HCT116 (cell line): Measurements from ENCODE around the gene PLD1. TPM values are rescaled to one million over a fixed set of nuclear protein-coding genes. Genes with fewer than 3 reads are reported as not detected.

Experiments
- ATAC-seq: fragments of 200-7000 bp; cut with Tn5 transposase; 2 replicates; pipeline ENCODE4 v1.9.1; 2020; ENCODE audit warnings: mild to moderate bottlenecking, moderate library complexity
- BruUV-seq: library from RNA; stranded (reverse); fragments of 400-500 nt; replicated peaks from 2 replicates; lab custom pipeline; 2021; lab: Mats Ljungman, UMichigan
- CTCF ChIA-PET: fragments of 300-600 bp; sonication (Branson Sonifier 250); formaldehyde crosslinking; loops from one replicate; lab custom pipeline; 2021; ENCODE audit warnings: antibody characterized with exemption; lab: Charles Lee
- POLR2A ChIA-PET: fragments of 300-600, 350-600 bp; sonication (Branson Sonifier 250); formaldehyde crosslinking; loops from one replicate; lab custom pipeline; 2021; ENCODE audit warnings: antibody characterized with exemption; lab: Charles Lee
- RAD21 ChIA-PET, 2 experiments: fragments of 300-600 bp; sonication (Branson Sonifier 250); formaldehyde crosslinking; loops; one replicate each; lab custom pipeline; 2023; ENCODE audit warnings: low total read pairs in 2 of 2; ENCODE audit not compliant: uncharacterized antibody in 2 of 2, unreplicated experiment in 2 of 2, low non-redundant PET in 1 of 2; lab: Charles Lee
- DNase-seq: peaks from one replicate; pipeline ENCODE4 v3.0.0-alpha.2; 2010; ENCODE audit warnings: low read depth, low spot score
- H2AFZ ChIP-seq: fragments of 200-600 bp; shearing (Covaris generic), sonication (generic); 2 replicates; pipeline ENCODE4 v1.6.1; 2017; ENCODE audit warnings: low read depth, mixed run types, mixed read lengths, antibody characterized with exemption, low read length; ENCODE audit not compliant: poor library complexity, severe bottlenecking
- H3K27ac ChIP-seq: 2 replicates; pipeline ENCODE4 v1.5.1; 2012; ENCODE audit warnings: low read depth, low read length
- H3K27me3 ChIP-seq: fragments of 200-600 bp; sonication (generic); 2 replicates; pipeline ENCODE4 v1.6.1; 2016; ENCODE audit warnings: mixed run types, low read length, mixed read lengths; ENCODE audit not compliant: insufficient read depth
- H3K36me3 ChIP-seq, 2 experiments: fragments of 200-500 bp in 1 of 2; fragments of 200-600 bp in 1 of 2; sonication (Bioruptor generic) in 1 of 2; sonication (generic) in 1 of 2; 2 replicates each; pipeline versions ENCODE4 v1.5.1 to v1.6.1; 2014 to 2016; ENCODE audit warnings: low read length in 2 of 2, inconsistent platforms in 1 of 2, mixed read lengths in 1 of 2, mixed run types in 1 of 2; ENCODE audit not compliant: insufficient read depth in 2 of 2, control insufficient read depth in 1 of 2
- H3K4me1 ChIP-seq, 2 experiments: fragments of 200-600 bp in 1 of 2; sonication (generic) in 1 of 2; 2 replicates each; pipeline versions ENCODE4 v1.5.1 to v1.6.1; 2012 to 2017; ENCODE audit warnings: low read length in 2 of 2, inconsistent platforms in 1 of 2, mild to moderate bottlenecking in 1 of 2, mixed read lengths in 1 of 2, mixed run types in 1 of 2, moderate library complexity in 1 of 2; ENCODE audit not compliant: insufficient read depth in 2 of 2, control insufficient read depth in 1 of 2
- H3K4me2 ChIP-seq: fragments of 200-600 bp; sonication (generic); 2 replicates; pipeline ENCODE4 v1.6.1; 2017; ENCODE audit warnings: mixed run types, low read length, mixed read lengths
- H3K4me3 ChIP-seq, 2 experiments: fragments of 200-600 bp in 1 of 2; sonication (generic) in 1 of 2; replicated peaks in 1 of 2; 2 replicates each; pipeline ENCODE4 v1.5.1; 2011 to 2016; ENCODE audit warnings: low read length in 2 of 2, control low read depth in 1 of 2, low read depth in 1 of 2, mild to moderate bottlenecking in 1 of 2, mixed read lengths in 1 of 2, mixed run types in 1 of 2
- H3K79me2 ChIP-seq: fragments of 200-600 bp; sonication (generic); 2 replicates; pipeline ENCODE4 v1.6.1; 2017; ENCODE audit warnings: mild to moderate bottlenecking, mixed run types, low read length, moderate library complexity, mixed read lengths; ENCODE audit not compliant: insufficient read depth
- H3K9ac ChIP-seq: fragments of 200-600 bp; sonication (generic); 2 replicates; pipeline ENCODE4 v1.6.1; 2016; ENCODE audit warnings: low read length, mixed read lengths
- H3K9me2 ChIP-seq: fragments of 200-600 bp; sonication (generic), shearing (Covaris generic); 2 replicates; pipeline ENCODE4 v1.6.1; 2017; ENCODE audit warnings: mixed run types, mild to moderate bottlenecking, moderate library complexity; ENCODE audit not compliant: insufficient read depth
- H3K9me3 ChIP-seq, 2 experiments: fragments of 200-500 bp in 1 of 2; fragments of 200-600 bp in 1 of 2; sonication (Bioruptor generic) in 1 of 2; sonication (generic) in 1 of 2; 2 replicates each; pipeline ENCODE4 v1.6.1; 2014 to 2017; ENCODE audit warnings: low read length in 2 of 2, mixed read lengths in 2 of 2, inconsistent platforms in 1 of 2, low read depth in 1 of 2, mild to moderate bottlenecking in 1 of 2, mixed run types in 1 of 2, moderate library complexity in 1 of 2; ENCODE audit not compliant: control insufficient read depth in 1 of 2, insufficient read depth in 1 of 2
- H4K20me1 ChIP-seq: fragments of 200-600 bp; sonication (generic), shearing (Covaris generic); 2 replicates; pipeline ENCODE4 v1.6.1; 2017; ENCODE audit warnings: mixed run types, mild to moderate bottlenecking, moderate library complexity; ENCODE audit not compliant: insufficient read depth
- CBX3 ChIP-seq: IDR thresholded peaks from 2 replicates; pipeline ENCODE4 v1.6.1; 2012; ENCODE audit warnings: low read depth
- EGR1 ChIP-seq: IDR thresholded peaks from 2 replicates; pipeline ENCODE4 v1.6.1; 2012; ENCODE audit warnings: low read depth
- ELF1 ChIP-seq: IDR thresholded peaks from 2 replicates; pipeline ENCODE4 v1.6.1; 2012; ENCODE audit warnings: low read depth, borderline replicate concordance
- EZH2 ChIP-seq: fragments of 200-600 bp; sonication (generic); IDR thresholded peaks from 2 replicates; pipeline ENCODE4 v1.6.1; 2017; ENCODE audit warnings: antibody characterized with exemption, mixed run types
- JUND ChIP-seq: IDR thresholded peaks from 2 replicates; pipeline ENCODE4 v1.6.1; 2012
- POLR2A ChIP-seq: IDR thresholded peaks from 2 replicates; pipeline ENCODE4 v1.7.0; 2011; ENCODE audit warnings: borderline replicate concordance; ENCODE audit not compliant: insufficient read depth, insufficient read length; ENCODE audit errors: extremely low read depth
- RAD21 ChIP-seq: IDR thresholded peaks from 2 replicates; pipeline ENCODE4 v1.6.1; 2012; ENCODE audit warnings: low read depth, mild to moderate bottlenecking
- SIN3A ChIP-seq: IDR thresholded peaks from 2 replicates; pipeline ENCODE4 v1.6.1; 2012; ENCODE audit warnings: low read depth
- SRF ChIP-seq: IDR thresholded peaks from 2 replicates; pipeline ENCODE4 v1.6.1; 2012; ENCODE audit warnings: low read depth
- YY1 ChIP-seq: IDR thresholded peaks from 2 replicates; pipeline ENCODE4 v1.6.1; 2011; ENCODE audit warnings: low read length, low read depth, moderate library complexity, mild to moderate bottlenecking; ENCODE audit not compliant: insufficient replicate concordance; ENCODE audit errors: extremely low read depth
- intact Hi-C: fragments of 100-400 bp; cut with micrococcal nuclease; formaldehyde crosslinking; loops from 2 replicates; pipeline ENCODE4 v1.10.0; 2022
- total RNA-seq: library from RNA; stranded (reverse); gene quantifications from one replicate; pipeline ENCODE4 v1.2.1, GENCODE V29; 2021; ENCODE audit not compliant: unreplicated experiment
- TF ChIP-seq, protein P1 (sequence below): IDR thresholded peaks from 2 replicates; pipeline ENCODE4 v1.6.1; 2012
- TF ChIP-seq, protein P2 (sequence below), 3 experiments: fragments of 200-600 bp in 1 of 3; sonication (generic) in 1 of 3; IDR thresholded peaks in 2 of 3; conservative IDR thresholded peaks in 1 of 3; 2 replicates each; pipeline ENCODE4 v1.5.1; 2012 to 2017; ENCODE audit warnings: low read depth in 2 of 3, low read length in 2 of 3, antibody characterized with exemption in 1 of 3, borderline replicate concordance in 1 of 3, control low read depth in 1 of 3, mild to moderate bottlenecking in 1 of 3, mixed read lengths in 1 of 3, mixed run types in 1 of 3, moderate library complexity in 1 of 3; ENCODE audit not compliant: insufficient read depth in 1 of 3

PLD1 gene
- total RNA-seq, 1 experiment from 2014 or later, result 8.4 TPM

DNA sequence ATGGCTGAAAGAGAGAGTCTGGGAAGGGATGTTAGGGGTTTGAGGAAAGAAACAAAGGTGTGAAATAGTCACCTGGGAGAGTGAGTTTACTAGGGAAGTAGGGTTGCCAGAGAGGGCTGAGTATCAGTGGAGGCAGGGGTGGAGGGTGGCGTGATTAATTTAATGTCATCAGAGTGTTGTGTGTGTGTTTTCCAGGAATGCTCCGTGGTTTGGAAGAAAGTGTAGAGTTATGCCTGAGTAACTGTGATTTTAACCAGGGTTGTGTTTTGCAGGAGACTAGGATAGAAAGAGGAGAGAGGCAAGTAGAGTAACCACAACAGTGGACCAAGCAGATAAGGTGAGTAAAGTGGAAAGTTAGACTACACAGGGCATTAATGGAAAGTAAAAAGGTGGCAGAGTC lies 27.2 kb downstream of the PLD1 start:
- no peak overlapping the region for H3K27ac ChIP-seq
- H3K4me3 ChIP-seq, result no peak overlapping the region
- ChIA-PET POLR2A (no interaction called here), CTCF (no interaction called here), RAD21 (no interaction called here)
- H2AFZ ChIP-seq, result no peak overlapping the region
- no peak overlapping the region for H3K4me2 ChIP-seq
- H3K4me1 ChIP-seq, result no peaks in the 10 kb centered on the region
- no peak for TF ChIP-seq EZH2
- TF ChIP-seq EGR1, result no peak
- no peak for TF ChIP-seq POLR2A
- TF ChIP-seq SIN3A, result no peak
- no peak for TF ChIP-seq CBX3
- TF ChIP-seq, protein P1, sequence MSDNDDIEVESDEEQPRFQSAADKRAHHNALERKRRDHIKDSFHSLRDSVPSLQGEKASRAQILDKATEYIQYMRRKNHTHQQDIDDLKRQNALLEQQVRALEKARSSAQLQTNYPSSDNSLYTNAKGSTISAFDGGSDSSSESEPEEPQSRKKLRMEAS, result no peak
- TF ChIP-seq ELF1, result no peak
- TF ChIP-seq, protein P2, sequence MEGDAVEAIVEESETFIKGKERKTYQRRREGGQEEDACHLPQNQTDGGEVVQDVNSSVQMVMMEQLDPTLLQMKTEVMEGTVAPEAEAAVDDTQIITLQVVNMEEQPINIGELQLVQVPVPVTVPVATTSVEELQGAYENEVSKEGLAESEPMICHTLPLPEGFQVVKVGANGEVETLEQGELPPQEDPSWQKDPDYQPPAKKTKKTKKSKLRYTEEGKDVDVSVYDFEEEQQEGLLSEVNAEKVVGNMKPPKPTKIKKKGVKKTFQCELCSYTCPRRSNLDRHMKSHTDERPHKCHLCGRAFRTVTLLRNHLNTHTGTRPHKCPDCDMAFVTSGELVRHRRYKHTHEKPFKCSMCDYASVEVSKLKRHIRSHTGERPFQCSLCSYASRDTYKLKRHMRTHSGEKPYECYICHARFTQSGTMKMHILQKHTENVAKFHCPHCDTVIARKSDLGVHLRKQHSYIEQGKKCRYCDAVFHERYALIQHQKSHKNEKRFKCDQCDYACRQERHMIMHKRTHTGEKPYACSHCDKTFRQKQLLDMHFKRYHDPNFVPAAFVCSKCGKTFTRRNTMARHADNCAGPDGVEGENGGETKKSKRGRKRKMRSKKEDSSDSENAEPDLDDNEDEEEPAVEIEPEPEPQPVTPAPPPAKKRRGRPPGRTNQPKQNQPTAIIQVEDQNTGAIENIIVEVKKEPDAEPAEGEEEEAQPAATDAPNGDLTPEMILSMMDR (IDR thresholded peaks at IDR 0.05 in 2 of 3, conservative IDR thresholded peaks at IDR 0.05 in 1 of 3; ENCODE audit: borderline replicate concordance in 1 of 3, insufficient read depth in 1 of 3, low read depth in 2 of 3, low read length in 2 of 3), result no peak
- no peak for TF ChIP-seq SRF
- no peak for TF ChIP-seq RAD21
- no peak for TF ChIP-seq YY1
- no peak for TF ChIP-seq JUND
- BruUV-seq, result no TSS peak
- no peaks in the 10 kb centered on the region for H3K9me3 ChIP-seq
- H3K79me2 ChIP-seq, result no peaks in the 10 kb centered on the region
- no peak overlapping the region for H3K9ac ChIP-seq
- ATAC-seq (no peak), DNase-seq (no peak)
- 0 out of 2 replicates have a peak, but pooled peaks cover 5% of the 10 kb centered on the region for H3K27me3 ChIP-seq
- intact Hi-C loops, result no loop called here
- no peaks in the 10 kb centered on the region for H3K9me2 ChIP-seq
- H4K20me1 ChIP-seq, result no peaks in the 10 kb centered on the region
- no peaks in the 10 kb centered on the region for H3K36me3 ChIP-seq
